Transverse colon (tissue), 4 donors: ENCODE measurements around the gene PEAK3.

Experiments
- CTCF ChIP-seq, 5 experiments: fragments of 200-600 bp in 3 of 5; fragments of 450-650 bp in 2 of 5; sonication (generic) in 3 of 5; IDR thresholded peaks; 1 replicate in 2 of 5; 2 replicates in 3 of 5; pipeline ENCODE4 v1.5.1; 2016 to 2017; ENCODE audit warnings: antibody characterized with exemption in 5 of 5, inconsistent platforms in 3 of 5, mild to moderate bottlenecking in 2 of 5, moderate library complexity in 1 of 5
- POLR2AphosphoS5 ChIP-seq, 3 donors: sonication (generic); formaldehyde crosslinking; IDR thresholded peaks; one replicate each; pipeline ENCODE4 v1.6.1; 2016; ENCODE audit warnings: antibody characterized with exemption in 3 of 3

- TF ChIP-seq POLR2AphosphoS5 (IDR thresholded peaks at IDR 0.05) = no peak
- TF ChIP-seq CTCF (IDR thresholded peaks at IDR 0.05) = no peak
Observed at GRCh38 chr19:2305452-2306280, 23.7 kb upstream of the PEAK3 start.
